ENCODE data around the gene URI1.
A peak's percentile ranks its signal among the peaks of the same experiment; 100 is the strongest.
"Not testable (repeated sequence)": the region's sequence is repeated elsewhere in the genome, so short reads cannot be mapped to it uniquely, and the experiment has no call there.

The URI1 gene

DNA sequence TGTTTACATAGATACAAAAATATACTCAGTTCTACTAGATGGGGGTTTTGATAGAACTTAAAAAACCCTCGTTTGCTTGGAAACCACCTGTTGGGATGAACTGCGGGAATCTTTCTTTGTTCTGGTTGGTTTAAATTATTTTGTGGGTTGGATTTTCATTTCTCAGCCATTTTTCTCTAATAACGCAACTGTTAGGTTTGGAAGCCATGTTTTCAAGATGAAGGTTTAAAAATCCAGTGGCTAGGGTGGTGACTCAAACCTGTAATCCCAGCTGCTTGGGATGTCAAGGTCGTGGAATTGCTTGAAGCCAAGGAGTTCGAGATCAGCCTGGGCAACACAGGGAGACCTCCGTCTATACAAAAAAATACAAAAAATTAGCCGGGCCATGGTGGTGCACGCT lies 1.6 kb downstream of the URI1 start:
- no peak for DNase-seq

DNA sequence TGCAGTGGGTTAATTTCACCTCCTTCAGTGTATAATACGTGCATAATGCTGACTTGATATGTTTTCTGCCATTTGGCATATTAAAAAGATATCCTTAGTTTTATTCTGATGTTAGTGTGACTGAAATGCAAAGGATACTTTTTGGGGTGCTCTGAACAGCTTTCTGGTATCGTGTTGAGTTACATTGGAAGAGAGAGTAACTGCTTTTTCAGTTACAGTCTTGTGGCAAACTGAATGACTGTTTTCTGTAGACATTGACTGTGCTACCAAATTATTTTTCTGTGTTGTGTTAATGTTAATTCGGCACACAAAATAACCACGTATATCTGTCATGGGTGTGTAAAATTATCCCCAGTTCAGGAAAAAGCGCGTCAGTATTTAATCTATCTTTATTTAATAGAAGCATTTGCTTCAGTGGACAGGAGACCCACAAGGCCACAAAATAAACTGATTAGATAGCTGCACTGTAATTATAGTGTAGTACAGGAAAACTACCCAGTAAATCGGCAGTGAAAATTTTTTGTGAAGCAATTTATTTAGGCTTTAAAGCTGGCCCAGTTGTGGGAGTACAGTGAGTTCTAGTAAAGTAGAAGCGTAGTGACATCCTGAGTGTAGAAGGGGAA lies 2.5 kb downstream of the URI1 start:
- no peak for DNase-seq

DNA sequence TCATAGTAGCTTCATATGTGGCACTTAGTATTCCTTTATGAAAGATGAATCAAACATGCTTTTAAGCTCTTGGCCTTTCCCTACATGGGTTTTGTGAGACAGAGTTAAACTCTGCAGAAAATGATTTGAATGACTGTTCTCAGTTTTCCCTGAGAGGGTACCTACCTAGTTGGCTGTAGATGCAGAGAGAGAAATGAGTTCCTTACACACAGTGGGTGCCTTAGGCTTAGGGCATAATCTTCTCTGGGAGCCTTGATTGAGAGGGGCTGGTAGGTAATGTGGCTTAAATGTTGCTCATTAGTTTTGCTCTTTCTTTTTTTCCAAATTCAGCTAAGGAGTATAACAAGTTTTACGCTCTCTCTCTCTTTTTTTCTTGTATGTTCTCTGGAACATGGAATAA lies 3.0 kb downstream of the URI1 start:
- no peak for DNase-seq

DNA sequence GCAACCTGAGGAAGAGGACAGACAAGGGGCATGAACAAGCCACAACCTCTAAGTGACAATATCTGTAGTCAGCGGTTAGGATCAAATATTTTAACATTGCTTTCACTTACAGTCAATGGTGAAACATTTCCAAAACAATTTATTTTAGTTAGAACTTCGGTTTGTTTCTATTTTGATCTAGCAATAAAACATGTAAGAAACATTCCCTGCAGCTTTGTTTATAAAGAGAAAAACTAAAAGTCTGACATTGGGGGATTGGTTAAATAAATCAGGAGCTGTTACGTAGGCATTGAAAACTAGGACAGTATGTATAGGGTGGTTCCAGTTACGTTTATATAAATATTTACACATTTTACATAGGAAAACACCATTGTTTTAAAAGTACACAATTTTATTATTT lies 3.4 kb downstream of the URI1 start:
- DNase-seq = no peak

DNA sequence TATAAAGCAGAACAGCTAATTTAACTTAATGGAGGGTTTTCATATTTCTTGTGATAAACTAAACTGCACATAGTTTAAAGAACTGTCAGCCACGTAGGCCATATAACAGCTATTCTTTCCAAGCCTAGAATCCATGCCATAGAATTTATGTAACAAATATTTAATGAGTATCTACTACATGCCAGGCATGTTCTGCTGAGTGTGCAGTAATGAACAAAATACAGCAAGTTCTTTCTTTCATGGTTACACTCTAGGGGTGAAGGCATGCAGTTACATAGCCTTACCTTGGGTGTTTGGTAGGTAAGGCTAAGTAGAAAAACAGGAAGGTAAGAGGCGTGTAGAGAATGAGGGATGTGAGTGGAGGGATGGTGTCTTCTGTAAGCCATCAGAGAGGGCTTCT lies 4.6 kb downstream of the URI1 start:
- DNase-seq = no peak

DNA sequence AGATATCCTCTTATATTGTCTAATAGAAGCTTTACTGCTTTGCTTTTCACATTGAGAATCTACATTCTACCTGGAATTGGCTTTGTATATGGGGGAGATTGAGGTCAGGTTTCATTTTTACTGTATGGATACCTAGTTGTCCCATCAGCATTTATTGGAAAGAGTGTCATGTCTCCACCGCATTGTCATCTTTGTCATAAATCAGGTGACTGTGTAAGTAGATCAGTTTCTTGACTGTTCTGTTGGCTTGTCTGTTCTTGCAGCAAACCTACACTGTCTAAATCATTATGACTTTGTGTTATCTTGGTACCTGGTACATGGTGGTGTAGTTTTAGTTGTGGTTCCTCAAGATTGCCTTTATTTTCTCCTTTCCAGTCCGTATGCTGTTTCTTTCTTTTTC lies 5.8 kb downstream of the URI1 start:
- DNase-seq = no peak

DNA sequence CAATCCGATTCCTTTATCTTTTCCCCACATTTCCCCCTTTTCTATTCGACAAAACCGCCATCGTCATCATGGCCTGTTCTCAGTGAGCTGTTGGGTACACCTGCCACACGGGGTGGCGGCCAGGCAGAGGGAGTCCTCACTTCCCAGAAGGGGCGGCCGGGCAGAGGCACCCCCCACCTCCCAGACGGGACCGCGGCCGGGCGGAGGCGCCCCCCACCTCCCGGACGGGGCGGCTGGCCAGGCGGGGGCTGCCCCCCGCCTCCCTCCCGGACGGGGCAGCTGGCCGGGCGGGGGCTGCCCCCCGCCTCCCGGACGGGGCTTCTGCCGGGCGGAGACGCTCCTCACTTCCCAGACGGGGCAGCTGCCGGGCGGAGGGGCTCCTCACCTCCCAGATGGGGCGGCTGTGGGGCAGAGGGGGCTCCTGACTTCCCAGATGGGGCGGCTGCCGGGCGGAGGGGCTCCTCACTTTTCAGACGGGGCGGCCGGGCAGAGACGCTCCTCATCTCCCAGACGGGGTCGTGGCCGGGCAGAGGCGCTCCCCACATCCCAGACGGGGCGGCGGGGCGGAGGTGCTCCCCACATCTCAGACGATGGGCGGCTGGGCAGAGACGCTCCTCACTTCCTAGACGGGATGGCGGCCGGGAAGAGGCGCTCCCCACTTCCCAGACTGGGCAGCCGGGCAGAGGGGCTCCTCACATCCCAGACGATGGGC lies 6.9 kb downstream of the URI1 start:
- DNase-seq = not testable (repeated sequence)

DNA sequence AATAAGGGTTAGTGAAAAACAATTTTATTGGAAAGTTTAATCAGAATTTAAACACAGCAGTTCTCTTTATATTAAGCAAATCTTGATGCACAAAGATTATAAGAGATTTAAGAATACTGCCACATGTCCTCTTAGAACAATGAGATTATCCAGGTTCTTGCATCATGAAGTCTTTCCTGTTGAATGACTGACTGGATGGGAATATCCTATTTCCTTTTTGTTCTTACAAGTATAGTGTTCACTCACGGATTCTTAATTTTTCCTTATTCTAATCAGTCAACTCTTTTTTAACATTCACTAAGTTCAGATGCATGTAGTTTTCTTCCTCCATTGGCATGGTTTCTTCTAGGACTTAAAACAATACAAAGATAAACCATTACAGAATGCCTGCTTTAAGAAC lies 10.1 kb downstream of the URI1 start:
- no peak for DNase-seq

DNA sequence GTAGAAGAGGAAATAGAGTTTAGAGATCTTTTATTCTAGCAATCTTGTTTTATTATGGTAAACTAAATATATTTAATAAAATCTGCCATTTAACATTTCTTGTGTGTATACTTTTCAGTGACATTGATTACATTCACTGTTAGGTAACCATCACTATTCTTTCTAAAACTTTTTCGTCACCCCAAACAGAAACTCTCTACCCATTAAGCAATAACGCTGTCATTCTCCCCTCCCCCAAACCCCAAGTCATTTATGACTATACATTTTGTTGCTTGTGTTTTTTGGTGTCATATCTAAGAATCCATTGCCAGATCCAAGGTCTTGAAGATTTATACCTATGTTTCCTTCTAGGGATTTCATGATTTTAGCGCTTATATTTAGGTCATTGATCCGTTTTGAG lies 10.6 kb downstream of the URI1 start:
- DNase-seq = no peak

DNA sequence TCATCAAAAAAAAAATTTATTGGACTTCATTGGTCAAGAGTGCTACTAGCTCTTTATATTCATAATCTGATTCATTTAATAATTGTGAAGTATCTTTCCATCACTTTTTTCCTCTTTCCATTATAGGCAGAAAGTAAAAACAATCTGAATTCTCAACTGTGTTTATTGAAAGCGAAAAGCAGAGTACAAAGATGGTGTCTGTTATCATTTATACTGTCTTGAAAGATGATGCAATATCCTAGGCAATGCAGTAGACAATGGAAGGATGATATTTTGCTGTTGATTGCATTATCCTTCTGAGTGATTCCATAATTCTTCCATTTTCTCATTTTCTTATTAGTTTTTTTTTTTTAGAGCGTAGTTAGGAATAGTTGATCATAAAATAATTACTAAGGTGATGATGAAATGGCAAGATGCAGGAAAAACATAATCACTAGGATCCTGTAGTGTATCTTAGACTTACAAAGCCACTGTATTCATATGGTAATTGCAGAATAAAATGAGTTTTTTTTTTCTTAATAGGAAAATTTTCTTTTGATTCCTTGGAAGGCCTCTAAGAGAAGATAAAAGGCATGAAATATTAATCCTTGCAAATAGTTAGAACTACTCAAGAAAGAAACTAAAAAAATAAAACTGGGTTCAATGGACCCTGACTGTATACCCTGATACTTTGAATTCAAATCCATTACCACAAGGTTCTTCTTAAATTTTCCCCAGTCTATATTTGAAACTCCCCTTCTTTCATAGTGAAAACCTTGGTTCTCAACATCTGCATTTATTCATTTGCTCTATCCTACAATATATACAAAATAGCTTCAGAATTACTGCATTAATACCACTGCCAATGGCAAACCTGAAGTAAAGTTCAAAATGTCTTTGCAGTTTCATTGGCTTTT lies 11.6 kb downstream of the URI1 start:
- DNase-seq = no peak

DNA sequence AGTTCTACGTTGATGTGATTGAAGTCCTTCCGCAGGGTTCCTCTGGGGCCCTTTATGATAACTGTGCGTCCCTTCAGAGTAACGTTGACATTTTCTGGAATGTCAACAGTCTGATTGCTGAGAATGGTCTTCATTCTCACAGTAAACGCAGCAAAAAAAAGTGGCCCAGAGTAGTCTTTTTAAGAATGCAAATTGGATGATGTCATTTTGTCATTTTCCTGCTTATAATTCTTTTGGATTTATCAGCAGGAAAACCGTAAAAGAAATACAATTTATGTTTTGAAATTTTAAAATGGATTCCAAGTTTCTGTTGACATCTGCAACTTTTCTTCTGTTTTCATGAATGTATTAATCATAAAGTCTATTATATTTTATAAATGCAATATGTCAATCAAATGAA lies 14.8 kb downstream of the URI1 start:
- no peak for DNase-seq

DNA sequence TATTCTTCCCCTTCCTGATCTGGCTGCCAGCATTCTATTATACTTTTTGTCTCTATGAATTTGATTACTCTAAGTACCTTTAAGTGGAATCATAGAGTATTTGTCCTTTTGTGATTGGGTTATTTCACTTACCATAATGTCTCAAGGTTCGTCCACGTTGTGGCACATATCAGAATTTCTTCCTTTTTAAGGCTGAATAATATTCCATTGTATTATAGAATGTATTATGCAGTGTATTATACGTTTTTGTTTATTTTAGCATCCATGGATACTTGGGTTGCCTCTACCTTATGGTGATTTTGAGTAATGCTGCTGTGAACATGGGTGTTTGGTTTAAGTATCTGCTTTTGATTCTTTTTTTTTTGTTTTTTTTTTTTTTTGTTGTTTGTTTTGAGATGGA lies 19.3 kb downstream of the URI1 start:
- no peak for DNase-seq

DNA sequence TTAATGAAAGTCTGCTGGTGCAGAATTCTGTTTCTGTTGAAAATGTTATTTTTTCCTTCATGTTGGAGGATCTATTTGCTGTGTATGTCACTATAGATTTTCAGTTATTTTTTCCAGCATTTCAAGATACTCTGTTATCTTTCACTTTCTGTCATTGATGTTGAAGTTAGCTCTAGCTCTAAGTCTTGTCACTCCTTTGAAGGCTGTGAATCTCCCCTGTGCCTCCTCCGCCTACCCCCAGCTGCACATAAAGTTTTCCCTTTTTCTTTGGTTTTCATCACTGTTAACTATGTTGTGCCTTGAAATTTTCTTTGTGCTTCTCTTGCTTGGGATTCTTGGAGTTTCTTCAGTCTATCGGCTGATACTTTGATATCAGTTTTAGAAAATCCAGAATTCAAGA lies 20.8 kb downstream of the URI1 start:
- DNase-seq = no peak

DNA sequence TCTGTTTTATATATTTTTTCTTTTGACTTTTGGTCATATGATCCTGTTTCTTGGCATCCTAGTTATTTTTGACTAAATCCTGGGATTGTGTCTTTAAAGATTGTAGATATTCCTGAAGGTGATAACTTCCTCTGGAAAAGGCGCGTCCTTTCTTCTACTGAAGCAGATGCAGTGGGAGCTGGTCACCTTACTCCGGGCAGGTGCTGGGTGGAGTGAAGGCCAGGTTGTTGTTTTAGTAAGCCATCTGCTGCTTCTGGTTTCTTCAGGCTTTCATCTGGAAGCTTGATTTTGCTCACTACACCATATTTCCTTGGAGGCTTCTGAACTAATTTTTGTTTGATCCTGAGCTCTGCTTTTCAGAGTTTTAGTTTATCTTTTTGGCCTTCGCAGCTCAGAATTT lies 21.5 kb downstream of the URI1 start:
- DNase-seq = no peak

DNA sequence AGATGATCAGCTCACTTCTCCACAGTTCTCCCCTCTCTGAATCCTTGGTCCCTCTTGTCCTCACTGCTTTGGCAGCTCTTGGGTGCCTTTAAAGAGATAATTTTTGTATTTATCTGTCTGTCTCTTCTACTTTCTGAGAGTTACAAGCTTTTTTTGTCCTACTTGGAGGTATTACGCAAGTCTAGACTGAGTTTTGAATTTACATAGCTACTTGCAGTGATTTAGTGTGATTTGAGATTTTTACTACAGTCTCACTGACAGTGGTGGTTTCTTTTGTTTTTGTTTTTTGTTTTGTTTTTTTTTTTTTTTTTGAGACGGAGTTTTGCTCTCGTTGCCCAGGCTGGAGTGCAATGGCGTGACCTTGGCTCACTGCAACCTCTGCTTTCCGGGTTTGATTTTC lies 22.1 kb downstream of the URI1 start:
- DNase-seq = no peak

DNA sequence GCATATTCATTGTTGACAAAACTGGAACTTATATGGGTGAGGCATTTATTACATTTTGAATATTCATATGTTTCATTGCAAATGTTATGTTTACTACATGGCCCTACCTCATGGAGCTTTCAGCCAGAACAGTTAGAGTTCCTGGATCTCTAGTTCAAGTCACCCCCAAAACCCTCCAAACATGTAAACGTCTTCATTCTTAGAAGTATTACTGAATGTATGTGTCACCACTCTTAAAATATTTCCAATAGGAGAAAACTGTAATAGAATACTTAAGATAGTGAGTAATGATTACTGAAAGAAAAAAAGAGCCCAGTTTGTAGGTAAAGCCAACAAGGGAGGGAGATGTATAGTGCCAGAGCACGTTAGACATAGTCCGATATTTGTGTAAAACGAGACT lies 23.5 kb downstream of the URI1 start:
- no peak for DNase-seq

DNA sequence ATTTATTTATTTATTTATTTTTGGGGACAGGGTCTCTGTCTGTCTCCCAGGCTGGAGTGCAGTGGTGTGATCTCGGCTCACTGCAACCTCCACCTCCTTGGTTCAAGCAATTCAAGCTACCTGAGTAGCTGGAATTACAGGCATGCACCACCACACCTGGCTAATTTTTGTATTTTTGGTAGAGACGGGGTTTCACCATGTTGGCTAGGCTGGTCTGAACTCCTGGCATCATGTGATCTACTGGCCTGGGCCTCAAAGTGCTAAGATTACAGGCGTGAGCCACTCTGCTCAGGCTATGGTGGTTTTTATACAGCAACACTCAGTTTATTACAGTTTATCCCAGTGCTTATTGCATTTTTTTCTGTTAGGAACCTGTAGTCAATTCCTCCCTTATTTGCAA lies 24.1 kb downstream of the URI1 start:
- DNase-seq = not testable (repeated sequence)

DNA sequence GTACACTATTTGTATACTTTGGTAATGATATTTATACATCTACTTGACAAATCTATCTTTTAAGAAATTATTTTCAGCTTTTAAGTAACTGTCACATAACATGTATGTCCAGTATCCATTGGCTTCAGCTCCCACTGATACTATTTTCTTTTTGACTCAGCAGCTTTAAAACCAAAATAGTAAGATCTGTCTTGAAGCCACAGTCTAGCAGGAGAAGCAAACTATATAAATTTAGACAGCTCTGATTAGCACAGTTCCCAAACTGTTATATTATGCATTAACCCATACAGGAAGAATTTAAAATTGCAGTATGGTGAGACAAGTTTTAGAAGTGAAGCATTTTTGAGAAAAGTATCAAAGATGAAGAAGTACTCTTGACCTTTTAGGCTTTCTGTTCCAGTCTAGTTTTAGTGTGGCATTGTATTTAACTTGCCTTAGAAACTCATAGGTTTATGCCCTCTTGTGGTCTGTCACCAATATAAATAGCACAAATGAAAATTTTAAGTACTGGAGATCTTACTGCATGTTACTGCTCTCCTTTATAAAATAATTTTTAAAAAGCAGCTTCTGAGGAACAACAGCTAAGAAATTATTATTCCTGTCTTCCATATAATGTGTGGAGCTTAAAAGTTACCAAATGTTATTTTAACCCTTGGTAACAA lies 24.7 kb downstream of the URI1 start:
- peak; percentile 8 for DNase-seq

DNA sequence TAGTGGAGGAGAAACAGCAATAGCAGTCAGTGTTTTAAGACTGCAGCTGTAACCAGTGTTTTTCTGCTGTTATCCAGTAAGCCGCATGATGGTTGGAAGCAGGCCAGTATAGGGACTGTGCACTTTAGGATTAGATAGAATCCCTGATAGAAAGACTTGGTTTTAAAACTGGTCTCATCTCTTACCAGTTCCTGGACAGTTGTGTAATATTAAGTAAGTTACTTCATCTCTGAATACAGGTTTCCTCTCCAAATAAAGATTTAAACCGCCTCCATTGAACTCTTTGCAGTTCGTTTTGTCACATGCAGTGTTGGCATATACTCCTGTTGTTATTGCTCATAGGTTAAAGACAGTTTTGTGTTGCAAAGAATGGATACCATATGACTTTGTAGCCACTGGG lies 25.6 kb downstream of the URI1 start:
- no peak for DNase-seq

DNA sequence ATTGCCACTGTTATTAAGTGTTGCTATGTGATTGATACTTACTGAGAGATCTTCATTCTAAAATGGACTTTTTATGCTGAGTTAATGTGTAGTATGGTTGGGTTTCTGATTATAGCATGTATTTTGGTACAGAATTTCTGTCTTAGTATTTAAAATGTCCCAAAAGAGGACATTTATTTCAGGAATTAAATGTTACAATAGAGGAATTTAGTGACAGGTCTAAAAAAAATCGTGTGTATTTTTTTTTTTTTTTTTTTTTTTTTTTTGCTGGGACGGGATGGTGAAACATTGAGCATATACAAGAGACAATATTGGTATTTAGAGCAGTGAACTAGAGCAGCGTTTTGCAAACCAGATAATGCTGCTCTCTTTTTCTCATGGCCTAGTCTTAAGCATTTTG lies 27.9 kb downstream of the URI1 start:
- no peak for DNase-seq

DNA sequence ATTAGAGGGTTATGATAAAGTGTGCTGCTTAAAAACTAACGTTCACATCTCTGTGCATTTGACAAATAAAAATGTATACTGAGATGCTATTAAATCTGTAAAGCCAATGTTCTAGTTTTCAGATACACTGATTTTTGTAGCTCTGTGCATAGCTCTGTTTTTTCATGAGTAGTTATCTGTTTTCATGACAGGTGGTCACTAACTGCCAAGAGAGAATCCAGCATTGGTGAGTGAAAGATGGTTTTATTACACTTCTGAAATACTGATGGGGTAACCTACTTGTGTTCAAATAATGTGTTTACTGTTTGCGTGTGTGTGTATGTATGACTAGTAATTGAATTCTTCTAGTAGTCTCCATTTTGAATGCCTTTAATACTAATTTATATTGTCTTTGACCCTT lies 29.0 kb downstream of the URI1 start:
- DNase-seq = no peak

DNA sequence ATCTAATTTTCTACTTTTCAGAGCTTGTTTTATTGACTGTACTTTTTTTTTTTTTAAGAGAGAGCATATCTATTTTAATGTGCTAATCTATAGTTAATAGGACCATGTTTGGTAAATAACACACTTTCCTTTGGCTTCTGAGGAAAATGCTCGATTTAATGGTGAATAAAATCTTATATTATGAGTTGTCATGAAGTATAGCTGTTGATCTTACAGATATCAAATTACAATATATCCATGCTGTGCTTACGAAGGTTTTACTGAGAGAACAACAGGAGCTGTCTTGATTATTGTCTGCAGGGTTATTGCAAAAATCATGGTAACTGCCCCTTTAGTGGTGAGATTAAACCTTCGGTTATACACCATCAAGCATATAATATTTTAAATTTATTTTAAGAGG lies 29.6 kb downstream of the URI1 start:
- no peak for DNase-seq

DNA sequence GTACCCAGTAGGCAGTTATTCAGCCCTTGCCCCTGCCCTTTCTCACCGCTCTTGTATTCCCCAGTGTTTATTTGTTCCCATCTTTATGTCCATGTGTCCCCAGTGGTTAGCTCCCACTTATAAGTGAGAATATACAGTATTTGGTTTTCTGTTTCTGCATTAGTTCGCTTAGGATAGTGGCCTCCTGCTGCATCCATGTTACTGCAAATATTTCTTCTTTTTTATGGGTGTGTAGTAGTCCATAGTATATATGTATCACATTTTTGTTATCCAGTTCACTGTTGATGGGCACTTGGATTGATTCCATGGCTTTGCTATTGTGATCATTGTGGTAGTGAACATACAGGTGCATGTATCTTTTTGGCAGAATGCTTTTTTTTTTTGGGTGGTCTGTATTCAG lies 32.7 kb downstream of the URI1 start:
- DNase-seq = no peak

Data from CD4-positive, alpha-beta T cell treated with Interleukin-10 for 1 hour (primary cell).